DND-41 (cell line): Measurements from ENCODE around the gene BIRC5.

Experiments
- ATAC-seq: fragments of 200-7000 bp; cut with Tn5 transposase; 3 replicates; pipeline ENCODE4 v1.9.1; 2021; ENCODE audit warnings: low read depth; ENCODE audit not compliant: insufficient read depth
- DNase-seq: peaks from one replicate; pipeline ENCODE4 v3.0.0-alpha.2; 2020
- H2AFZ ChIP-seq: 2 replicates; pipeline ENCODE4 v1.6.0; 2012; ENCODE audit warnings: low read depth, low read length
- H3K27ac ChIP-seq: 2 replicates; pipeline ENCODE4 v1.5.1; 2012; ENCODE audit warnings: low read length, inconsistent platforms
- H3K27me3 ChIP-seq: fragments of 200-600 bp; sonication (generic); 2 replicates; pipeline ENCODE4 v1.6.0; 2012; ENCODE audit warnings: low read length, mild to moderate bottlenecking, inconsistent platforms; ENCODE audit not compliant: insufficient read depth, poor library complexity
- H3K36me3 ChIP-seq: 2 replicates; pipeline ENCODE4 v1.5.1; 2012; ENCODE audit warnings: low read length, inconsistent platforms; ENCODE audit not compliant: insufficient read depth
- H3K4me1 ChIP-seq: 2 replicates; pipeline ENCODE4 v1.5.1; 2012; ENCODE audit warnings: mild to moderate bottlenecking, low read length; ENCODE audit not compliant: insufficient read depth
- H3K4me2 ChIP-seq: 2 replicates; pipeline ENCODE4 v1.6.0; 2012; ENCODE audit warnings: mild to moderate bottlenecking, moderate library complexity, low read length, inconsistent platforms; ENCODE audit not compliant: insufficient read depth
- H3K4me3 ChIP-seq, 2 experiments: fragments of 200-600 bp in 1 of 2; shearing (Covaris generic) in 1 of 2; 2 replicates each; pipeline ENCODE4 v1.5.1; 2012 to 2016; ENCODE audit warnings: inconsistent platforms in 2 of 2, low read length in 2 of 2, mild to moderate bottlenecking in 2 of 2, low read depth in 1 of 2, moderate library complexity in 1 of 2
- H3K79me2 ChIP-seq: 2 replicates; pipeline ENCODE4 v1.6.0; 2012; ENCODE audit warnings: low read length, inconsistent platforms; ENCODE audit not compliant: insufficient read depth
- H3K9ac ChIP-seq: 2 replicates; pipeline ENCODE4 v1.6.0; 2012; ENCODE audit warnings: low read depth, mild to moderate bottlenecking, inconsistent platforms, low read length, moderate library complexity
- H3K9me3 ChIP-seq: 2 replicates; pipeline ENCODE4 v1.5.1; 2012; ENCODE audit warnings: low read length, moderate library complexity, mild to moderate bottlenecking, inconsistent platforms; ENCODE audit not compliant: insufficient read depth, severe bottlenecking
- H4K20me1 ChIP-seq: 2 replicates; pipeline ENCODE4 v1.6.0; 2012; ENCODE audit warnings: low read length; ENCODE audit not compliant: insufficient read depth
- CTCF ChIP-seq: IDR thresholded peaks from 2 replicates; pipeline ENCODE4 v1.5.1; 2012; ENCODE audit warnings: borderline replicate concordance, low read length, moderate library complexity, mild to moderate bottlenecking; ENCODE audit not compliant: poor library complexity, severe bottlenecking; ENCODE audit errors: extremely low read depth
- EZH2 ChIP-seq: IDR thresholded peaks from 3 replicates; pipeline ENCODE4 v1.6.1; 2012; ENCODE audit warnings: borderline replicate concordance, low read depth, mild to moderate bottlenecking, moderate library complexity, low read length, inconsistent platforms; ENCODE audit not compliant: severe bottlenecking

BIRC5 gene

DNA sequence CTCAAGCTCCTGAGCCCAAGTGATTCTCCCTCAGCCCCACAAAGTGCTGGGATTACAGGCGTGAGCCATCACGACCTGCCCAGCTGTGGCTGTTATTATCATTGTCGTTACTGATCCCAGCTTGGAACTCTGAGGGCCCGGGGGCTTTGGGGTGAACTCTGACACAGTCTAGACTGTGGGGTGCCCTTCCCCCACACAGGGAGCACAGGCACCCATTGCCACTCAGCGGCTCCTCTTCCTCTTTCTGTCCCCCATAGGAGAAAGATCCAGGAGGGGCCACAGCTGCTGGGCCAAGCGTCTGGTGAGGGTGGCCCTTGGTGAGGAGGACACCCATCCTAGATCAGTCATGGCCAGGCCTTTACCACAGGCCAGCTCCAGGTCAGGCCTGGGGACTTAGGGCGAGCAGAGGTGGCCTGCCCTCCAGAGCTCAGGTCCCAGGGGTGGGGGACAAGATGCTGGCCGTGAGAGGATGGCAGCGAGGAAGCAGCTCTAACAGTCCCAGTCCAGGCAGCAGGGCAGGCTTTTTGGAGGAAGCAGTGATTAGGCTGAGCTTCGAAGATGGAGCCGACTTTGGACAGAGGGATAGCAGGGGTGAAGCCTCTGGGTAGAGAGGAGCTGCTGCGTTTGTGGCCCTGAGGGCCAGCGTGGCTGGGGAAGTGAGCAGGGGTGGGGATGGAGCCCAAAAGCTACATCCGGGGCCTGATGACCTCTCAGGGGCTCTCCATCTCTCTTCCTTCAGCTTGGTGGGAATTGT lies 42.1 kb downstream of the BIRC5 start:
- Histone ChIP-seq H2AFZ (no peak overlapping the region), H3K9ac (no peak overlapping the region), H3K4me3 (no peak overlapping the region), H3K9me3 (no peaks in the 10 kb centered on the region), H4K20me1 (no peaks in the 10 kb centered on the region; the same call in 1 of the 2 replicates), H3K4me2 (no peak overlapping the region), H3K27me3 (no peaks in the 10 kb centered on the region), H3K27ac (no peak overlapping the region), H3K36me3 (no peaks in the 10 kb centered on the region; the same call in 1 of the 2 replicates), H3K4me1 (peaks cover 68% of the 10 kb centered on the region), H3K79me2 (peaks cover 4% of the 10 kb centered on the region)
- TF ChIP-seq CTCF (no peak), EZH2 (no peak)
- no peak for DNase-seq
- no peak for ATAC-seq

- peak overlapping the region; percentile 83 for H3K27ac ChIP-seq
- H3K36me3 ChIP-seq = no peaks in the 10 kb centered on the region; the same call in 1 of the 2 replicates
- H3K4me2 ChIP-seq = no peak overlapping the region
- no peak for DNase-seq
- H3K4me1 ChIP-seq = peaks cover 60% of the 10 kb centered on the region
- no peak overlapping the region for H2AFZ ChIP-seq
- no peaks in the 10 kb centered on the region for H3K9me3 ChIP-seq
- H3K79me2 ChIP-seq = peaks cover 4% of the 10 kb centered on the region
- no peak for ATAC-seq
- TF ChIP-seq EZH2 (no peak), CTCF (no peak)
- no peaks in the 10 kb centered on the region; the same call in 1 of the 2 replicates for H4K20me1 ChIP-seq
- H3K27me3 ChIP-seq = no peaks in the 10 kb centered on the region
- H3K4me3 ChIP-seq = no peak overlapping the region
- peak overlapping the region; percentile 47; the same call in 1 of the 2 replicates for H3K9ac ChIP-seq
Measured at GRCh38 chr17:78256707-78257591, 42.9 kb downstream of the BIRC5 start.

- DNase-seq (peak; percentile 42), ATAC-seq (peak; percentile 10)
- H3K36me3 ChIP-seq = no peaks in the 10 kb centered on the region; the same call in 1 of the 2 replicates
- no peaks in the 10 kb centered on the region for H3K27me3 ChIP-seq
- H3K4me2 ChIP-seq = peak overlapping the region; percentile 59
- TF ChIP-seq EZH2 (no peak), CTCF (no peak)
- peaks cover 4% of the 10 kb centered on the region for H3K79me2 ChIP-seq
- H3K27ac ChIP-seq = peak overlapping the region; percentile 83
- no peaks in the 10 kb centered on the region; the same call in 1 of the 2 replicates for H4K20me1 ChIP-seq
- peak overlapping the region; percentile 29; the same call in 1 of the 2 replicates for H2AFZ ChIP-seq
- H3K4me1 ChIP-seq = peaks cover 51% of the 10 kb centered on the region
- peak overlapping the region in 1 of 2 experiments; percentile 27; a peak in 1 of 4 replicates for H3K4me3 ChIP-seq
- no peaks in the 10 kb centered on the region for H3K9me3 ChIP-seq
- peak overlapping the region; percentile 47 for H3K9ac ChIP-seq
Measured at GRCh38 chr17:78257810-78258322, 43.8 kb downstream of the BIRC5 start.
